Measurements from ENCODE around the gene TSR3.
"Not testable (repeated sequence)": the region's sequence is repeated elsewhere in the genome, so short reads cannot be mapped to it uniquely, and the experiment has no call there.

Gene TSR3

GRCh38 chr16:1340730-1341494, 10.8 kb downstream of the TSR3 start:
- no peak for DNase-seq
- intact Hi-C loops (cut with DNase I), result no loop called here

GRCh38 chr16:1338855-1339675, 12.6 kb downstream of the TSR3 start:
- intact Hi-C loops (cut with DNase I), result no loop called here

GRCh38 chr16:1338119-1338730, 13.5 kb downstream of the TSR3 start:
- DNase-seq, result no peak
- intact Hi-C loops (cut with DNase I), result no loop called here

More at GRCh38 chr16:1338855-1339675, 12.6 kb downstream of the TSR3 start:
- no peak for DNase-seq

GRCh38 chr16:1337486-1337885, 14.2 kb downstream of the TSR3 start:
- intact Hi-C loops (cut with DNase I), result no loop called here
- DNase-seq, result no peak

GRCh38 chr16:1336619-1337018, 15.1 kb downstream of the TSR3 start:
- intact Hi-C loops (cut with DNase I), result no loop called here

GRCh38 chr16:1335996-1336395, 15.7 kb downstream of the TSR3 start:
- DNase-seq, result peak in 7 of 10 donors; percentile 35 to 93 (median 54)
- intact Hi-C loops (cut with DNase I), result no loop called here

More at GRCh38 chr16:1336619-1337018, 15.1 kb downstream of the TSR3 start:
- no peak for DNase-seq

- intact Hi-C loops (cut with DNase I), result no loop called here
- peak in 2 of 10 donors; percentile 16 to 34 for DNase-seq
These were observed 16.3 kb downstream of the TSR3 start for GRCh38 chr16:1335211-1335971.

- intact Hi-C loops (cut with DNase I), result no loop called here
These were observed 16.9 kb downstream of the TSR3 start for GRCh38 chr16:1334739-1335138.

GRCh38 chr16:1333854-1334700, 17.6 kb downstream of the TSR3 start:
- DNase-seq, result no peak
- intact Hi-C loops (cut with DNase I), result no loop called here

More at GRCh38 chr16:1334739-1335138, 16.9 kb downstream of the TSR3 start:
- no peak for DNase-seq

- intact Hi-C loops (cut with DNase I), result no loop called here
- peak in 7 of 10 donors; percentile 50 to 92 (median 63) for DNase-seq
These were observed 18.4 kb downstream of the TSR3 start, which contains the start of gene BAIAP3 for GRCh38 chr16:1333149-1333812. TSS of gene BAIAP3 (plus strand) at chr16:1333645. CDS start at chr16:1338550, 4,905 bp downstream.

- intact Hi-C loops (cut with DNase I), result no loop called here
- no peak for DNase-seq
These were observed 19.0 kb downstream of the TSR3 start for GRCh38 chr16:1332618-1333148.

GRCh38 chr16:1331712-1332617, 19.7 kb downstream of the TSR3 start:
- DNase-seq, result peak in 5 of 10 donors; percentile 47 to 93 (median 58)

GRCh38 chr16:1330931-1331711, 20.6 kb downstream of the TSR3 start:
- intact Hi-C loops (cut with DNase I), result no loop called here
- no peak for DNase-seq

More at GRCh38 chr16:1331712-1332617, 19.7 kb downstream of the TSR3 start:
- intact Hi-C loops (cut with DNase I), result no loop called here

GRCh38 chr16:1330260-1330914, 21.3 kb downstream of the TSR3 start:
- intact Hi-C loops (cut with DNase I), result no loop called here
- DNase-seq, result no peak

- intact Hi-C loops (cut with DNase I); DNase-seq: not testable (repeated sequence)
These were observed 22.7 kb downstream of the TSR3 start for GRCh38 chr16:1328961-1329360.

GRCh38 chr16:1328136-1328535, 23.5 kb downstream of the TSR3 start:
- DNase-seq; intact Hi-C loops (cut with DNase I): not testable (repeated sequence)

All from posterior cingulate gyrus (tissue), 11 donors.